Peyer's patch (tissue), 4 donors: ENCODE results near the gene CRTAP. TPM values are rescaled to one million over a fixed set of nuclear protein-coding genes. Genes with fewer than 3 reads are reported as not detected.
"Not testable (repeated sequence)": the region's sequence is repeated elsewhere in the genome, so short reads cannot be mapped to it uniquely, and the experiment has no call there.

Source experiments
- DNase-seq, 3 donors: peaks; one replicate each; pipeline ENCODE4 v3.0.0-alpha.2; 2017 to 2019
- H3K27ac ChIP-seq, 4 donors: fragments of 200-600 bp; sonication (generic); one replicate each; pipeline ENCODE4 v1.5.1; 2016 to 2019
- H3K27me3 ChIP-seq, 2 donors: fragments of 200-600 bp; sonication (generic); one replicate each; pipeline ENCODE4 v1.5.1; 2019
- H3K36me3 ChIP-seq, 3 donors: fragments of 200-600 bp; sonication (generic); one replicate each; pipeline ENCODE4 v1.5.1; 2016 to 2019
- H3K4me1 ChIP-seq, 4 donors: fragments of 200-600 bp; sonication (generic); one replicate each; pipeline ENCODE4 v1.5.1; 2016 to 2019
- H3K4me3 ChIP-seq, 4 donors: fragments of 200-600 bp; sonication (generic); 1 replicate in 3 of 4; 2 replicates in 1 of 4; pipeline ENCODE4 v1.5.1; 2016 to 2019; ENCODE audit warnings: mild to moderate bottlenecking in 1 of 4
- H3K9me3 ChIP-seq, 4 donors: fragments of 200-600 bp; sonication (generic); one replicate each; pipeline ENCODE4 v1.5.1; 2016 to 2019; ENCODE audit warnings: mild to moderate bottlenecking in 1 of 4
- POLR2A ChIP-seq, 2 donors: fragments of 450-650 bp; IDR thresholded peaks; one replicate each; pipeline ENCODE4 v1.5.1; 2017; ENCODE audit warnings: antibody characterized with exemption in 2 of 2, mild to moderate bottlenecking in 2 of 2, moderate library complexity in 2 of 2
- total RNA-seq, 4 donors: library from RNA; depleted of rRNA; stranded (reverse); fragments of >200 nt; gene quantifications; one replicate each; pipeline ENCODE4 v1.1.0, GENCODE V29; 2016
- TF ChIP-seq, protein P1 (sequence below), 6 experiments: fragments of 450-650 bp in 4 of 6; fragments of 200-600 bp in 2 of 6; sonication (generic) in 1 of 6; IDR thresholded peaks; one replicate each; pipeline ENCODE4 v1.5.1; 2017 to 2019; ENCODE audit warnings: antibody characterized with exemption in 6 of 6, mild to moderate bottlenecking in 3 of 6, moderate library complexity in 1 of 6

CRTAP gene
- total RNA-seq, 4 donors from 2014 or later = 32.9 to 127 (median 46.4) TPM

DNA sequence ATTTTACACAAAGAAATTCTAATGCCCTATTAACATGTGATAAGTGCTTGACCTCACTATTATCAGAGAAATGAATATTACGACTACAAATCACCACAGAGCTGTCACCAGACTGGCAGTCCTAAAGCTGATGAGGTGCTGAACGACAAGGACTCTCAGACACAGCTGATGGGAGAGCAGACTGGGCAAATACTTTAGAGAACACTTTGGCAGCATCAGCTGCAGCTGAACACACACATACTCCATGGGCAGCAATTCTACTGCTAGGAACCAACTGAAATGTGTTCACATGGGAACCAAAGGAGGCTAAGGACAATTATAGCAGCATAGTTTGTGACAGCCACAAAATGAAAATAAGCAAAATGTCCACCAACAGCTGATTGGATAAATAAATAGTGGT lies 59.3 kb downstream of the CRTAP start:
- Histone ChIP-seq H3K4me3 (no peak overlapping the region), H3K36me3 (no peaks in the 10 kb centered on the region), H3K27me3 (no peaks in the 10 kb centered on the region), H3K4me1 (no peaks in the 10 kb centered on the region), H3K9me3 (no peaks in the 10 kb centered on the region), H3K27ac (no peak overlapping the region)
- TF ChIP-seq, protein P1, sequence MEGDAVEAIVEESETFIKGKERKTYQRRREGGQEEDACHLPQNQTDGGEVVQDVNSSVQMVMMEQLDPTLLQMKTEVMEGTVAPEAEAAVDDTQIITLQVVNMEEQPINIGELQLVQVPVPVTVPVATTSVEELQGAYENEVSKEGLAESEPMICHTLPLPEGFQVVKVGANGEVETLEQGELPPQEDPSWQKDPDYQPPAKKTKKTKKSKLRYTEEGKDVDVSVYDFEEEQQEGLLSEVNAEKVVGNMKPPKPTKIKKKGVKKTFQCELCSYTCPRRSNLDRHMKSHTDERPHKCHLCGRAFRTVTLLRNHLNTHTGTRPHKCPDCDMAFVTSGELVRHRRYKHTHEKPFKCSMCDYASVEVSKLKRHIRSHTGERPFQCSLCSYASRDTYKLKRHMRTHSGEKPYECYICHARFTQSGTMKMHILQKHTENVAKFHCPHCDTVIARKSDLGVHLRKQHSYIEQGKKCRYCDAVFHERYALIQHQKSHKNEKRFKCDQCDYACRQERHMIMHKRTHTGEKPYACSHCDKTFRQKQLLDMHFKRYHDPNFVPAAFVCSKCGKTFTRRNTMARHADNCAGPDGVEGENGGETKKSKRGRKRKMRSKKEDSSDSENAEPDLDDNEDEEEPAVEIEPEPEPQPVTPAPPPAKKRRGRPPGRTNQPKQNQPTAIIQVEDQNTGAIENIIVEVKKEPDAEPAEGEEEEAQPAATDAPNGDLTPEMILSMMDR (IDR thresholded peaks at IDR 0.05) = no peak
- no peak for TF ChIP-seq POLR2A (IDR thresholded peaks at IDR 0.05)
- no peak for DNase-seq

DNA sequence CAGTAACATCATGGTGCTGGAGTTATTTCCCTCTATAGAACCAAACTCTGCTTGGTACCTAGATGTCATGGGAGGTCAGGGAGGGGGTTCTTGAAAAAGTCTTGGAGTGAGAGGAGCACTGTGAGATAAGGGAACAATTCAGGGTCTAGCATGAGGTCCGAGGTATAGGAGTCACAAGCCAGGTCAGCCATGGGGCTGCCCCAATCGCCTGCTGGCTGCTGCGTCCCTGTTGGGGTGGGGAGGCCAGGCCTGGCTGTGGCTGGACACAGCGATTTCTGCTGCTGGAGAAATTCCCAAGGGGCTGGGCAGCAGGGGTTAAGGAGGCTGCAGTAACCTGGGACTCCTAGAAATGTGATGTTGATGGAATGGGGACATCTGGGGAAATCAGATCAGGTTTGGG lies 59.9 kb downstream of the CRTAP start:
- H3K27me3 ChIP-seq = no peaks in the 10 kb centered on the region
- H3K27ac ChIP-seq = no peak overlapping the region
- no peak for DNase-seq
- no peaks in the 10 kb centered on the region for H3K36me3 ChIP-seq
- TF ChIP-seq, protein P1 (IDR thresholded peaks at IDR 0.05) = no peak
- TF ChIP-seq POLR2A (IDR thresholded peaks at IDR 0.05) = no peak
- no peaks in the 10 kb centered on the region for H3K4me1 ChIP-seq
- no peaks in the 10 kb centered on the region for H3K9me3 ChIP-seq
- H3K4me3 ChIP-seq = no peak overlapping the region

DNA sequence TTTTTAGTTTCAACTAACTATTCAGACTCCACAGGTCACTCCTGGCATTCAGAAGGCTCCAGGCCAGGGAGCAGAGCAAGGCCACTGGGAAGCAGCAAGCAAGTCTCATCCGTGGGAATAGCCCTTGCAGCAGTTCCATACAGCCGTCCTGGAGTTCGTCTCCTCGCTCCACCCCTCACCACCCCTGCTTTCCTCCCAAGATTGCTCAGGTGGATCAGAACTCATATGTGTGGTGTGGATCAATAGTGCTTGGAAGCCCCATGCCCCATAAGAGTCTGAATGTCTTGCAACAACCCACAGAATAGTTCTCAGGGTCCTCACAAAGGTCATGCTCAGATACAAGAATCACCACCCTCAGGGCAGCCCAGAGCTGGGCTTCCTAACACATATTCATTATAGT lies 60.3 kb downstream of the CRTAP start:
- Histone ChIP-seq H3K27ac (no peak overlapping the region), H3K9me3 (no peaks in the 10 kb centered on the region), H3K36me3 (no peaks in the 10 kb centered on the region), H3K4me3 (no peak overlapping the region), H3K27me3 (no peaks in the 10 kb centered on the region), H3K4me1 (no peaks in the 10 kb centered on the region)
- DNase-seq = no peak
- TF ChIP-seq POLR2A (IDR thresholded peaks at IDR 0.05) = no peak
- TF ChIP-seq, protein P1 (IDR thresholded peaks at IDR 0.05) = no peak

DNA sequence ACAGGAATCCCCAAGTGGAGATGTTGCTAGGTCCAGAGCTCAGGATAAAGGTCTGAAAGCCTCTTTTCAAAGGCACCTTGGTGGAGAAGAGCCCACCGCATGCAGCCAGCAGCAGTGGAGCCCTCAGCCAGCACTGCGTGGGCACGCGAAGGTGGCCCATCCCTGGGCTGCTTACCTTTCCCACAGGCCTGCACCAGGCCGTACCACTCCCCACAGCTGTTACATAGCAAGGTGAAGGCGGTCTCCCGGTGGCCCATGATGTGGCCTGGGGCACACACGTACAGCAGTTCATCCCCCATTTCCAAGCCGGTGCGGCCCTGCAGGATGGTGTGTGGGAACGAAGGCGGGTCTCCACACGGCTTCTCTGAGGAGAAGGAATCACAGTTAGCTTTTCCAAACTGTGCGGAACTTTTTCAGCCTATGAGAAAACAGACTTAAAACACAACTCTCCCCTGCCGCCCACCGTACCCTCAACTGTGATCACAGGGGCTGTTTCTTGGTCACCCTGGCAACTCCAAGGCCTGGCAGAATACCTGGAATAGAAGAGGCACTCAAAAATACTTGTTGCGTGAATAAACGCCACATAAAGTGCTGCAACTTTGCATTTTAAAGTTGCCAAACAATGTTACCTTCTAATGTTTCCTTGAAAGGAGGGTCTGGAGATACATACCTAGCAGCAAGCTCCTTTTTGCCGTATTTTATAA lies 61.0 kb downstream of the CRTAP start:
- Histone ChIP-seq H3K9me3 (no peaks in the 10 kb centered on the region), H3K27ac (no peak overlapping the region), H3K4me3 (no peak overlapping the region), H3K27me3 (no peaks in the 10 kb centered on the region), H3K36me3 (no peaks in the 10 kb centered on the region), H3K4me1 (no peaks in the 10 kb centered on the region)
- no peak for DNase-seq
- TF ChIP-seq, protein P1 (IDR thresholded peaks at IDR 0.05) = no peak
- TF ChIP-seq POLR2A (IDR thresholded peaks at IDR 0.05) = no peak

DNA sequence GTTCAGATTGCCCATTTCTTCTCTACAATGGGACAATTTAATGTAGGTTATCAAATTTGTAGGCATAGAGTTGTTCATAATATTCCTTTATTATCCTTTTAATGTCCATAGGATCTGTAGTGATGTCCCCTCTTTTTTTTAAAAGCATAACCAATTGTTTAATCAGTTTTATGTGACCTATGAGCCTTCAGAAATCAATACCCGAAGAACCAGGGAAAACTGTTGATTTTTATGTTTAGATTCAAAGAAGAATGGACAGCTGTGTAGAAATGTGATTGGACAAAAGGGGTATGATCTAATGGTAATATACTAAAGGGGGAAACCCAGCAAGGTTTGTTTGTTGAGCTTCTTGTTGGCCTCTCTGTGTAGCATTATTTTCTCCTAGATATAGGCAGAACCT lies 65.3 kb downstream of the CRTAP start:
- Histone ChIP-seq H3K27ac (no peak overlapping the region), H3K36me3 (no peaks in the 10 kb centered on the region), H3K9me3 (no peaks in the 10 kb centered on the region), H3K4me3 (no peak overlapping the region), H3K27me3 (no peaks in the 10 kb centered on the region), H3K4me1 (no peaks in the 10 kb centered on the region)
- DNase-seq = no peak
- TF ChIP-seq, protein P1 (IDR thresholded peaks at IDR 0.05) = no peak
- no peak for TF ChIP-seq POLR2A (IDR thresholded peaks at IDR 0.05)

DNA sequence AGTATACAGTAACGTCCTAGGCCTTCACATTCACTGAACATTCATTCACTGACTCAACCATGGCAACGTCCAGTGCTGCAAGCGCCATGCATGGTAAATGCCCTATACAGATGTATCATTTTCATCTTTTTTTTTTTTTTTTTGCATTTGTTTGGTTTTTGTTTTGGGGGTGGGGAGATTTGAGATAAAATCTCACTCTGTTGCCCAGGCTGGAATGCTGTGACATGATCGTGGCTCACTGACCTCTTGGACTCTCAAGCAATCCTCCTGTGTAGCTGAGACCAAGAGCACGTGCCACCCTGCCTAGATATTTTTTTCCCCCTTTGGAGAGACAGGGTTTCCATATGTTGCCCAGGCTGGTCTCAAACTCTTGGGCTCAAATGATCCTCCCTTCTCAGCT lies 67.4 kb downstream of the CRTAP start:
- Histone ChIP-seq H3K27me3 (no peaks in the 10 kb centered on the region), H3K4me3 (no peak overlapping the region), H3K4me1 (no peaks in the 10 kb centered on the region), H3K27ac (no peak overlapping the region), H3K36me3 (no peaks in the 10 kb centered on the region), H3K9me3 (no peaks in the 10 kb centered on the region)
- DNase-seq = no peak
- TF ChIP-seq POLR2A (IDR thresholded peaks at IDR 0.05) = no peak
- TF ChIP-seq, protein P1 (IDR thresholded peaks at IDR 0.05) = no peak

DNA sequence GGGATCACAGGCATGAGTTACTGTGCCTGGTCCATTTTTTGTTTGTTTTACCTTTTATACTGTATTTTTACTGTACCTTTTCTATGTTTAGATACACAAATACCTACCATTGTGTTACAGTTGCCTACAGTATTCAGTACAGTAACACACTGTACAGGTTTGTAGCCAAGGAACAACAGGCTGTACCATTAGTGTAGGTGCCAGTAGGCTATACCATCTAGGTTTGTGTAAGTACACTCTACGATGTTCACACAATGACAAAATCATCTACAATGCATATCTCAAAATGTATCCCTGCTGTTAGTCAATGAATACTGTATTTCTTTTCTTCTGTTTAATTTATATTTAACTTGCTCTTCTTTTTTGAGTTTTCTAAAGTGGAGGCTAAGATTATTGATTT lies 67.8 kb downstream of the CRTAP start:
- not testable (repeated sequence) for H3K36me3 ChIP-seq, H3K4me3 ChIP-seq, H3K27me3 ChIP-seq, DNase-seq, H3K27ac ChIP-seq, H3K4me1 ChIP-seq, H3K9me3 ChIP-seq
